ENCODE measurements around the gene CERS6. TPM values are rescaled to one million over a fixed set of nuclear protein-coding genes. Genes with fewer than 3 reads are reported as not detected.

The CERS6 gene
- total RNA-seq, 1 donor from 2014 or later, result 27.7 TPM

GRCh38 chr2:168751104-168751740 lies 295.1 kb downstream of the CERS6 start:
- intact Hi-C loops (cut with DNase I), result no loop called here

GRCh38 chr2:168752361-168752760 lies 296.3 kb downstream of the CERS6 start:
- Histone ChIP-seq H3K4me1 (no peaks in the 10 kb centered on the region), H3K36me3 (no peaks in the 10 kb centered on the region), H3K4me3 (no peak overlapping the region), H3K27ac (no peak overlapping the region), H3K27me3 (no peaks in the 10 kb centered on the region), H3K9me3 (no peaks in the 10 kb centered on the region)
- DNase-seq (ENCODE audit: extremely low spot score in 2 of 2), result no peak
- intact Hi-C loops (cut with DNase I), result no loop called here
- no peak for TF ChIP-seq POLR2AphosphoS5 (IDR thresholded peaks at IDR 0.05; ENCODE audit: insufficient read depth in 1 of 2, low read depth in 1 of 2)
- TF ChIP-seq POLR2A (IDR thresholded peaks at IDR 0.05), result no peak
- no peak for TF ChIP-seq CTCF (IDR thresholded peaks at IDR 0.05)

More at GRCh38 chr2:168751104-168751740, 295.1 kb downstream of the CERS6 start:
- DNase-seq (ENCODE audit: extremely low spot score in 2 of 2), result no peak
- Histone ChIP-seq H3K4me1 (no peaks in the 10 kb centered on the region), H3K4me3 (no peak overlapping the region), H3K9me3 (no peaks in the 10 kb centered on the region), H3K27ac (no peak overlapping the region), H3K36me3 (no peaks in the 10 kb centered on the region), H3K27me3 (no peaks in the 10 kb centered on the region)
- TF ChIP-seq POLR2A (IDR thresholded peaks at IDR 0.05) (no peak), CTCF (IDR thresholded peaks at IDR 0.05) (no peak), POLR2AphosphoS5 (IDR thresholded peaks at IDR 0.05; ENCODE audit: insufficient read depth in 1 of 2, low read depth in 1 of 2) (no peak)

- DNase-seq (ENCODE audit: extremely low spot score in 2 of 2), result no peak
- no peak for TF ChIP-seq POLR2A (IDR thresholded peaks at IDR 0.05)
- no peak for TF ChIP-seq POLR2AphosphoS5 (IDR thresholded peaks at IDR 0.05; ENCODE audit: insufficient read depth in 1 of 2, low read depth in 1 of 2)
- TF ChIP-seq CTCF (IDR thresholded peaks at IDR 0.05), result no peak
- H3K9me3 ChIP-seq, result no peaks in the 10 kb centered on the region
- H3K36me3 ChIP-seq, result no peaks in the 10 kb centered on the region
- H3K4me3 ChIP-seq, result no peak overlapping the region
- H3K27ac ChIP-seq, result no peak overlapping the region
- no peaks in the 10 kb centered on the region for H3K27me3 ChIP-seq
- intact Hi-C loops (cut with DNase I), result no loop called here
- no peaks in the 10 kb centered on the region for H3K4me1 ChIP-seq
These were observed 297.8 kb downstream of the CERS6 start for GRCh38 chr2:168753765-168754329.

- DNase-seq (ENCODE audit: extremely low spot score in 2 of 2), result no peak
- Histone ChIP-seq H3K9me3 (no peaks in the 10 kb centered on the region), H3K36me3 (no peaks in the 10 kb centered on the region), H3K27ac (no peak overlapping the region), H3K4me1 (no peaks in the 10 kb centered on the region), H3K27me3 (no peaks in the 10 kb centered on the region), H3K4me3 (no peak overlapping the region)
- no peak for TF ChIP-seq POLR2A (IDR thresholded peaks at IDR 0.05)
- no peak for TF ChIP-seq CTCF (IDR thresholded peaks at IDR 0.05)
- no peak for TF ChIP-seq POLR2AphosphoS5 (IDR thresholded peaks at IDR 0.05; ENCODE audit: insufficient read depth in 1 of 2, low read depth in 1 of 2)
- intact Hi-C loops (cut with DNase I), result no loop called here
These were observed 301.2 kb downstream of the CERS6 start for GRCh38 chr2:168757223-168757622.
